ENCODE measurements around the gene GPR156.
"Not testable (repeated sequence)": the region's sequence is repeated elsewhere in the genome, so short reads cannot be mapped to it uniquely, and the experiment has no call there.

GPR156 gene

DNA sequence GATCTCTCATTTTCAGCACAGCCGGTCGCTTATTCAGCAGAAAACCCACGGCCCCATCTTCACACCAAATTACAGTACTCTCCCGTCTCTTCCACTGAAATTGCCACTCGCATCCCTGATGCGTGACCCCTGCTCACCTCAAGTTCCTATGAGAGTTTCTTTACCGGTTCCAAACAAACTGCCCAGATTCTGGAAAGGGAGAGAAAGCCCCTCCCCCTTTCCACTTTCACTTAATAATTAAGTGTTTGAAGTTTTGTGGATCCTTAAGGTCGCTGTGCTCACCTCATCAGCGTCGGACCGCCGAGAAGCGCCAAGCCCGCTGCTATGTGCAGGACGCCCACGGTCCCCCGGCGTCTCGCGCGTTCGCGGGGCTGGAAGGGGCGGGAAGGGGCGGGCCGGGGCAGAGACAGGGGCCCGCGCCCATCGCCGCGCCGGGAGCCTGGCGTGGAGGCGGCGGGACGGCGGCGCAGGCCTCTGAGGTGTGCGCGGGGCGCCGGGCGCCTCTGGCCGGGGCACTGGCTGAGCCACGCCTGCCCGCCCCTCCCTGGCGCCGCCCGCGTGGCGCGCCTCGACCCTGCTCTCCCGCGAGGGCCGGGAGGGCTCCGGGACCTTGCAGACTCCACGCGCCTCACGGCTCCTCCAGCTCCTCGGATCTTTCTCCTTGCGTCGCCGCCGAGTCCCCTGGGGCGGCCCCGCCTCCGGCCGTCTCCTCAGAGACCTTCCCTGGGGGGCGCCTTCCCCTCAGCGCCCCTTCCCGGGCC, at the start of gene GPR156:
GPR156 (minus strand) TSS at position 476 of the 761 bp plus-strand sequence. CDS start 41,124 bp downstream, outside the sequence.
- no peak for DNase-seq

DNA sequence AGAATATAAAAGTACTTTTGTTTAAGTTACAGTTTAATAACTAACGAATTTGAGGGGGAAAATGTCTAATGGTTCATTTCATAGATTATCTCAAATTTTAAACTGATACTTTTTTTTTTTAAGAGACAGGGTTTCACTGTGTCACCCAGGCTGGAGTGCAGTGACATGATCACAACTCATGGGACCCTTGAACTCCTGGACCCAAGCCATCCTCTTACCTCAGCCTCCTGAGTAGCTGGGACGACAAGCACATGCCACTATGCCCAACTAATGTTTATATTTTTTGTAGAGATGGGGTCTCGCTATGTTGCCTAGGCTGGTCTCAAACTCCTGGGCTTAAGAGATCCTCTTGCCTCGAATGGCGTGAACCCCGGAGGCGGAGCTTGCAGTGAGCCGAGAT, 47.6 kb upstream of the GPR156 start:
- no peak for DNase-seq

DNA sequence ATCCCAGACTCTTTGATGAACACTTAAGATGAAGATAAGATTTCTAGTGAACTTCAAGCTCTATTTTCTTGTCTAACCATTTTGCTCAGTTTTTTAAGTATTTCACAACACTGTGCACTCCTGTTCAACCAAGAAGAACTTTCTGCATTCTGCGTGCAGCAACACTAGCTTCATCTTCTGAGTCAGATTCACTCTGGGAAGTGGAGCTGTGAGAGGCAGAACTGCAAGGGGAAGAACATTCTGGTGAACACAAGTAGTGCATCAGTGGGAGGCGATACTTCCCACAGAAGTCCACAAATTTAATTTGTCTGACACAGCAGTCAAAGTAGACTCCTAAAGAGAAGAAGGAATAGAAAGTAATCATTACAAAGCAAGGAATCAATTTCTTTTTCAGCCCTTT, 46.1 kb upstream of the GPR156 start:
- no peak for DNase-seq

DNA sequence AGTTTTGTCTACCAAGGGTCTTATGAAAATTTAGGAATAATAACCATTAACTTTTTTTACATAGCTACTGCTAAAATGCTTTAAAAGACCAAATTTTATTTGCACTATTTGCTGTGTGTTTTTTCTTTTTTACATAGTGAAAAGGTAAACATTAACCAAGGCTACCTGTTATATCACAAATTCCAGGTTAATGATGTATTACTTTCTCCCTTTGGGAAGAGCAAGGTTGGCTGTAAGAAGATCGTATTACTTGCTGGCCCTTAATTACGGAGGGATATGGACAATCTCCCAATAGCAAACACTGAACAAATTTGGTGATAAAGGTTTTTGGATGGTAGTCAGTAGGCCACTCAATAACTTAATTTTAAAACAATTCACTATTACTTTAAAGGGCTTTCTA, 41.8 kb upstream of the GPR156 start:
- DNase-seq, result no peak

DNA sequence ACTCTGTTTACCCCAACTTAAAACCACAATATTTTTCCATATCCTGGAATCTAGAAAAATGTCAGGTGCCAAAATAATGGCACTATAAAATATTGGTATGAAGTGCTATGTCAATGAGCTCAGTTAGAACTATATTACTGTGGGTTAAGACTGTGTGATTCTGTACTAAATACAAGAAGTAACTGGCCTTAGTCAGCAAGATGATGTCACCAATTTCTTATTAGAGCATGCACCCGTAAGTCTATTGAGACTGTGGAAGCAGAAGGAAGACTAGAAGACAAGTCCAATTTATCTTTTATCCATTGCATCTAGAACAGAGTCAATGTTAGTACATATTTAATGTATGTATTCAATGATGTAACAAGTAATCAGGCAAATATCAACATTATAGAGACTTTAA, 39.2 kb upstream of the GPR156 start:
- no peak for DNase-seq

DNA sequence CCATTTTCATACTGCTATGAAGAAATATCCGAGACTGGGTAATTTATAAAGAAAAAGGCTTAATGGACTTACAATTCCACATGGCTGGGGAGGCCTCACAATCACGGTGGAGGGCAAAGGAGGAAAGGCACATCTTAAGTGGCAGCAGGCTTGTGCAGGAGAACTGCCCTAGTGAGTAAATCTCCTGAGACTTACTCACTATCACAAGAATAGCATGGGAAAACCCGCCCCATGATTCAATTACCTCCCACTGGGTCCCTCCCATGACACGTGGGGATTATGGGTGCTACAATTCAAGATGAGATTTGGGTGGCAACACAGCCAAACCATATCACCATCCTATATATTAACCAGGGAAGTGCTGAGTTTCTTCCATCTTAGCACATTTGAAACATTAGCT, 38.7 kb upstream of the GPR156 start:
- not testable (repeated sequence) for DNase-seq

DNA sequence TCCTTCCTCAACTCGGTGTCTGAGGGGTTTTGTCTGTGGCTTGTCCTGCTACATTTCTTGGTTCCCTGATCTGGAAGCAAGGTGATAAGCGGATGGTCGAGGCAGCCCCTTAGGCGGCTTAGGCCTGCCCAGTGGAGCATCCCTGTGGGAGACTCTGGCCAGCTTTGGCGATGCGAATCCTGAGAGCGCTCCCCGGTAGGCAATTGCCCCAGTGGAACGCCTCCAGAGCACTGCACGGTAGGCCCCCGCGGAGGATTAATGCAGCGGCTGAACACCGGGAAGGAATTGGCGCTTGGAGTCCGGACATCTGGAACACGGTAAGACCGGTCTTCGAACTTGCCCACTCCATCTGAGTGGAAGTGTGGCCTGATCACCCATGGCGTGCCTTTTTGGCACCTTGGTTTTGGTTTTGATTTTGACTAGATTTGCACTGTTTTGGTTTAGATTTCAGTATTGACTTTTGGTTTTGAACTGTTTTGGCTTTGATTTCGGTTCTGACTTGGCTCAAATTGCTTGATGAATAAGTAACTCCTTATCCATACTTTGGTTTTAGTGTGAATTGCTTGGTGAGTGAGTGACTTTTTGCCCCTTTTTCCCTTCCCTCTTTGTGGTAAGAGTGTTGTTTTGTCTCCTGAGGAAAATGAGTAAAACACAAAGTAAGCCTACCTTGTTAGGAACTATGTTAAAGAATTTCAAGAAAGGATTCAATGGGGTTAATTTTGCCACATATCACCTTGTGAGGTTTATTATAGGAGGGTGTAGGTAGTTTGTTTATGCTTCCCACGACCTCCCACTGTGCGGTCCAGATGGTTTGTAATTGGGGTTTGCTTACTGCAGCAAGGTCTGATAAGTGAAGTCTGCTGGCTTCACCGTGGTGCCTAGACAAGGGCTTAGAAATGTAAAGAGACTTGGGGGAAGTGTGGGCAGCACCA, 27.1 kb upstream of the GPR156 start:
- no peak for DNase-seq

DNA sequence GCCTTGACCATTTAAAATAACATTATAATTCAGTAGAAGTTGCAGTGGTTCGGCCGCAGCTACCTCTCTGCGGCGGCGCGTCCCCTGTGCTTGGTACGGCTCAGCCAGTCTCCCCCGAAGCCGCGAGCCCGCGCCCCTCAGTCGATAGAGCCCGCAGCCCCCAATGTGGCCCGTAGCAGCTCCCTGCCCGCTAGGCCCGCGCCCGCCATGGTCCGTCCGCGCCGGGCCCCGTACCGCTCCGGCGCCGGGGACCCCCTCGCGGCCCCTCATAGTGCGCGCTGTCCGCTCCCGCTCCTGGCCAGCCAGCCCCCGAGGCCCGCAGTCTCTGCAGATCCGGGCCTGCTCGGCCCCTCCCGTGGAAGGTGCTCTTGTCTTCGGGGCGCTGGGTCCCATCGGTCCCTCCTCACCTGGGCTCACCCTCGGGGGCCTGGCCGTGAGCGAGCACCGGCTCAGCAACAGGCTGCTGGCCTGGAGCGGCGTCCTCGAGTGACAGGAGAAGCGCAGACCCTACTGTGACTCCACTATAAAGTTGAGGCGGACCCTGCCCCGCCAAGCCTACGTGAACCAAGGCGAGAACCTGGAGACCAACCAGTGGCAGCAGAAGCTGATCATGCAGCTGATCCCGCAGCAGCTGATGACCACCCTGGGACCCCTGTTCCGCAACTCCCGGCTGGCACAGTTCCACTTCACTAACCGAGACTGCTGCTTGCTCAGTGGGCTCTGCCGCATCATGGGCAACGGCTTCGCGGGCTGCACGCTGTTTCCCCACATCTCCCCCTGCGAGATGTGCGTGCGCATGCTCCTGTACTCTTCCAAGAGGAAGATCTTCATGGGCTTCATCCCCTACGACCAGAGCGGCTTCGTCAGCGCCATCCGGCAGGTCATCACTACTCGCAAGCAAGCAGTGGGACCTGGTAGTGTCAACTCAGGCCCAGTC, 21.8 kb upstream of the GPR156 start:
- DNase-seq, result no peak

DNA sequence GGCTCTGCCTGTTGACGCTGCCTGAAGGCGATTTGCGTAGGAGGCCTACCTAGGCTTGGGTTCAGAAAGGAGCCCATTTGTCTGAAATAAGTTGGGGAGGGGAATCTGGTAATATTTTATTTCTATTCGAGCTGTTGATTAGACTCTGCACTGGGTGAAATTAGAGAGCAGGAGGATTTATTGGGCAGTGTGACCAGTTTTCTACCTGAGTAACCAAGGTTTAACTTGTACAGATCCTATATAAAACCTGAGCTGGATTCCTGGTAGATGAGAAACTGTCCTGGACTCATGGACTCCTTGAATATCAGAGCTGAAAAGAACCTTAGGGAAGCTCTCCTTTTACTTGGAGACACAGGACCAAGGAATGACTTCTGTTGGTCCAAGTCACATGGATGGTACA, 19.6 kb upstream of the GPR156 start:
- no peak for DNase-seq

DNA sequence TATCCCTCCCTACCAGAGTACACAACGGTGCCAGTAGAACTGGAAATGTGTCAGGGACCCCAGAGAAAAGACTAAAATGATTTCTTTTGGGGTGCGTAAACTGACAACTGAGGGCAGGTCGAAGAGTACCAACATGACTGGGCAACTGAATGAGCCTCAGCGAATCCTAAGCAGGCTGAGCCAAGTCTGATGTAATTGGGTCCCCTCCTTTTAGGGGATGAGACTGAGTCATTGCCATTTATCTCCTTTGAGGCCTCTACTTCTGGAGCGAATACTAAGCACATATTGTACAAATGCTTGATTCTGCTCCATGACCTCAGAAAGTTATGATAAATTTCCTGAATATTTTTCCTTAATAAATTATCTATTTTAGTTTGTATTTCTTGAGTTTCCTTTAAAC, 17.3 kb upstream of the GPR156 start:
- DNase-seq, result no peak

DNA sequence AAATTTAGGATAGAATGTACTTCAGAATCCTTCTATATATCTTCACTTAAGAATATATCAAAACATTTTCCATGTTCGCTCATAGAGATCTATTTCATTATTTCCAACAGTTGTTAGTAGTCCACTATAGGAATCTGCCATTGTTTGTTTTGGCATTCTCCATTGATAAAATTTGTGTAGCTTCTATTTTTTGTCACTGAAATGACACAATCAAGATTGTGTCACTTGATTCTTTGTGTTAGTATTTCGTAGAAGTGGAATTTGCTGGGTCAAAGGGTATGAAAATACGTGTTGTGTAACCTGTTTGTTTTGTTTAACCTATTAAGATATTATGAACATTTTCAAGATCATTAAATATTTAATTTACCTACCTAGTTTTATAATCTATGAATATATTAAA, 15.9 kb upstream of the GPR156 start:
- DNase-seq, result no peak

DNA sequence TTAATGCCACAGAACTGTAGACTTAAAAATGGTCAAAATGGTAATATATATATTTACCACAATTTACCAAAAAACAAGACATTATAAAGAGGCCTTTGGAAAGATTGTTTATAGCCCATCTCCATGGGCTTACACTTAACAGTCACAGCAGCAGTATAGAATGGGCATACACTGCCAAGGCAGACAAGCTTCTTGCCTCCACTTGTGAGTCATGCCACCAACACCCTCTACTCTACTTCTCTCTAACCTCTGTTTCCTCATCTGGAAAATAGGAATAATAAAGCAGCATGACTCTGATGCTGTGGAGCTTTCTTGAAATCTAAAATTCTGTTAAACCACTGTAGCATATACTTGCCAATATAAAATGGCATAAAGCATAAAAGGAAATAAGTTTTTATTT, 14.4 kb upstream of the GPR156 start:
- no peak for DNase-seq

DNA sequence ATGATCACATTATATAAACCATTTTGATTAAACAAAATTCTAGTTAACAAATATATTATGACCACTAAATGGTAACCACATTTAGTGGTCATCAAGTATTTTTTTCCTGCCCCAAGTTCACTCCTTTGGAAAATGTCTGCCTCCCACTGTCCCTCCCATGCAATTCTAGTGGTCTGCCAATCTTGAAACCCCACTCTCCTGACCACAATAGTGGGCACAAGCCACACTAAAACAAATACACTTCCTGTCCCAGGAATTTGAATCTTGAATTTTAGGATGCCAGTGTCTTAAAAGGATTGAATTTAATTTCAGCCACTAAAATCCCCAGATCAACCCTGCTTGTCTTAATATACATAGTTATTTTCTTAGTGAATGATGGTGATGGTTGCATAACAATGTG, 14.0 kb upstream of the GPR156 start:
- no peak for DNase-seq

DNA sequence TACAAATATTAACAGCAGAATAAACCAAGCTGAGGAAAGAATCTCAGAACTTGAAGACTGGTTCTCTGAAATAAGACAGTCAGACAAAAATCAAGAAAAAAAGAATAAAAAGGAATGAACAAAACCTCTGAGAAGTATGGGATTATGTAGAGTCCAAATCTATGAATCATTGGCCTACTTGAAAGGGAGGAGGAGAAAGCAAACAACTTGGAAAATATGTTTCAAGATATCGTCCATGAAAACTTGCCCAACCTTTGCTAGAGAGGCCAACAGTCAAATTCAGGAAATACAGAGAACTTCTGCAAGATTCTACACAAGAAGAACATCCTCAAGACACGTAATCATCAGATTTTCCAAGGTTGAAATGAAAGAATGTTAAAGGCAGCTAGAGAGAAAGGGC, 6.5 kb upstream of the GPR156 start:
- not testable (repeated sequence) for DNase-seq

DNA sequence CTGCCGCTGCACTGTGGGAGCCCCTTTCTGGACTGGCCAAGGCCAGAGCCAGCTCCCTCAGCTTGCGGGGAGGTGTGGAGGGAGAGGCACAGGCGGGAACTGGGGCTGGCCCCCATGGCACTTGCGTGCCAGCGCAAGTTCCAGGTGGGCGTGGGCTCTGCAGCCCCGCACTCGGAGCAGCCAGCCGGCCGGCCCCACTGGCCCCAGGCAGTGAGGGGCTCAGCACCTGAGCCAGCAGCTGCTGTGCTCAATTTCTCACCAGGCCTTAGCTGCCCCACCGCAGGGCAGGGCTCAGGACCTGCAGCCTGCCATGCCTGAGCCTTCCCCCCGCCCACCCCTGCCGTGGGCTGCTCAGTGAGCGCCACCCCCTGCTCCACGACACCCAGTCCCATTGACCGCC, 4.6 kb upstream of the GPR156 start:
- DNase-seq, result no peak

DNA sequence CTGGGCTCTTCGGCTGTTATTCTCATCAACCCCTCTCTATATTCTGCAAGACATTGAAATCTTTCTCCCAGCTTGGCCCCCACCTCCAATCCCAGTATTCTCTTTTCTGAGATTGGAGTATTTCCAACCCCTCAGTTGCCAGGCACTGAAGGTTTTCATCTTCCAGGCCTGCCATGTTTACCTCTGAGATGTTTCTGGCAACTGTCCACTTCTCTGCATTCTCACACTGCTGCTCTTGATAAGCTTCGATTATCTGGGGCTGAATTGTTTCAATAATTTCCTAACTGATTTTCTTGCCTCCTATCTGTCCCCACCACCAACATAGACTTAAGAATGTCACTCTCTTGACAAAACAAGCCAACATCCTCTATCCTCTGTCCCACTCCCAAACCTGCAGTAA, 1.4 kb upstream of the GPR156 start:
- DNase-seq, result no peak

DNA sequence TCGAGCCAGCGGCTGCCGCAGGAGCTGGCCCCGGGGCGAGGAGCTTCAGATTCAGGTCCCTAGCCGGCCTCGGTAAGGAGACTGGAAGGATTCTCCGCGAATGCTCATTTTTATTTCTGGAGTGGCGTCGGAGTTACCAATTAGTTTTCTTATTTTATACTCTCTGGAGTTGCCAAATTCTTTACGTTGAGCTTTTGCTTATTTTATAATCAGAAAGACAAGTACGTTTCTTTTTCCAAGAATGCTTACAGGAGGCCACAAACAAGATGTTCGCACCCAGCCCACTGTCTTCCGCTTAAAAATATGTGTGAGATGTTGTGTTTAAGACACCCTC, 453 bp upstream of the GPR156 start:
- no peak for DNase-seq

DNA sequence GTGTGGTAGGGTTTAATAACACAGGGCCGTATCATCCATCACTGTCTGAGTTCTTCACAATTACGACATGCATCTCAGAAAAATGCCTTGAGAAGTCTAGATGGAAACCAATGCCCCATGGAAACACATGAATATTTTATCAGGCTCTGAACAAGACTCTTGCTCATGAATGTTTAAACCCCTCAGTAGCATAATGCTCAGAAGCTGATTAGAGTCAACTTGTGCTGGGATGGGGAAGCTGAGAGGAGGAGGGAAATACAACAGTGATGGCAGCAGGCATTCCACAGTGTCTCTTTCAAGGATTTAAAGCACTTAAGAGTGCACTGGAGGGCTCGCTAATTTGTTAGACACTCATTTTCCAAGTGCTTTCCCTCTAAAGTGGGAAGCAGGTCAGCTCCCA, 3.8 kb downstream of the GPR156 start:
- DNase-seq, result no peak

DNA sequence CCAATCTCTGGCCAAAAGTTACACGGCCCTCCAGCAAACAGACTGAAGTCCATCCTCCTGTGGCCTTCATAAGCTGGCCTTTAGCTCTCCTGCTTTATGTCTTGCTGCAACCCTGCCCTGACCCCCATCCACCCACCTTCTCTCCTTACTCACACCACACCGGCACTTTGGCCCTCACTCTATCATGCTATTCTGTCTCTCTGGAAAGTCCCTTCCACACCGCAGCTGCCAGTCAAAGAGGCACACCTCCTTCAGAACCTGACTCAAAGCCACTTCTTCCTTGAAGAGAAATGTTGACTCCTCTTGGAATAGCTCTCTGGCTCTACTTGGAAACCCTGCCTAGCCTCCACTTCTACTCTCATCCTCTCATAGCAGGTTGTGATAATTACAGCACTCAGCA, 4.5 kb downstream of the GPR156 start:
- DNase-seq, result no peak

DNA sequence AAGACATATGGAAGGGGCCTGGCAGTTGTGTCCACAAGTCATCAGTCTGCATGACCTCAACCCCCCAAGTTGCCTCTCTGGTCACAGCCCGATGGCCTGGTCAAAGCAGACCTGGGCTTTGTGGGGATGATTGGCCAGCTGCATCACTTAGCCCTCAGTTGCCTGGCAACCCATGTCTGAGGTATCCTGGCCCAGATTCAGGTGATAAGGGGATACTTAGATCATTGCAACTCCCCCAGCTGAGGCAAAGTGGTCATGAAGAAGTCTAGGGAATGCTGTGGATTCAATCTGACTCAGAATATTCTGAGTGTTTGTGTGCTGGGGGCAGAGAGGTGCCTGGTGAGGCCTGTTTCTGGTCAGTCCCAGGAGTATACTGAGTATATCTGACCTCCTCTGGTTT, 5.0 kb downstream of the GPR156 start:
- DNase-seq, result no peak

DNA sequence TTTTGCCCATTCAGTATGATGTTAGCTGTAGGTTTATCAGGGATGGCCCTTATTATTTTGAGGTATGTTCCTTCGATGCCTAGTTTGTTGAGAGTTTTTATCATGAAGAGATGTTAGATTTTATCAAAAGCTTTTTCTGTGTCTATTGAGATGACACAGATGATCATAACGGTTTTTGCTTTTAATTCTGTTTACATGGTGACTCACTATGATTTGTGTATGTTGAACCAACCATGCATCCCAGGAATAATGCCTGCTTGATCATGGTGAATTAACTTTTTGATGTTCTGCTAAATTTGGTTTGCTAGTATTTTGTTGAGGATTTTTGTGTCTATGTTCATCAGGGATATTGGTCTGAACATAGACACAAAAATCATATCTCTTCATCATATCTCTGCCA, 8.3 kb downstream of the GPR156 start:
- no peak for DNase-seq

DNA sequence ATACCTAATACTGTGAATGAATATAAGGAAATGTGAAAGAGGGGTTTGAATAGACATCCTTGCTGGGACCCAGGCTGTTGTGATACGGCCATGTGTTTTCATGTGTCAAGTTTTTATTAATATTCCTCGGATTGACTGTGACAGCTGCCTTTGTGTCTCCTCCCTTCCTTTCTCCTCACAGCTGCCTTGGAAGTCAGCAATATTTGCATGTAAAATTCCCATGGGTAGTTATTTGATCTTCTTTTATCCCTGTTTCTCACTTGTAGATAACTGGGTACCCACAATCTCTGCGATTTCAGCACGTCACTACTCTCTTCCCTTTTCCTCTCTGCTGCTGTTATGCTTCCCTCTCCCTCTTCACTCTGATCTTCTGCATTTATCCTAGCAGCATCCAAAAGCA, 9.4 kb downstream of the GPR156 start:
- DNase-seq, result no peak

DNA sequence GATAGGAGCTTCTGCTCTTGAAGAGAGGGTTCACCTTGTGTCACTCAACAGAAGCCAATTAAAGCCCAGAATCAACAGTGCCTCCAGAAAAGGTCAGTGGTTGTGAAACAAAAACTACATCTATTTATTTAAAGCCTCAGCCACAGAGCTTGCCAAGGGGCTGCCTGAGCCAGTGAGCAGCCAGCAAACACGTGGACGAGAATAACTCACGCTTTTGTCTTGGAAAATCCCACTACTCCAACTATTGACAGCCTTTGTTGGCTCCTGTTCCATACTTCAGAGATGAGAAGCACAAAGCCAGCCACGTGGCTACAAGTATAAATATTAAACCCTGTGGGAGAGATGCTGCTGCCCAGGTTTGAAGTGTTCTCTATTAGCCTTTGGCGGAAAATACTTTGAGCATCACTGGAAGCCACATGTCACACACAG, 10.3 kb downstream of the GPR156 start:
- no peak for DNase-seq

Data from CD4-positive, alpha-beta T cell treated with Interleukin-4 for 1 hour (primary cell).